ENCODE measurements around the gene SIRPA.

The SIRPA gene

DNA sequence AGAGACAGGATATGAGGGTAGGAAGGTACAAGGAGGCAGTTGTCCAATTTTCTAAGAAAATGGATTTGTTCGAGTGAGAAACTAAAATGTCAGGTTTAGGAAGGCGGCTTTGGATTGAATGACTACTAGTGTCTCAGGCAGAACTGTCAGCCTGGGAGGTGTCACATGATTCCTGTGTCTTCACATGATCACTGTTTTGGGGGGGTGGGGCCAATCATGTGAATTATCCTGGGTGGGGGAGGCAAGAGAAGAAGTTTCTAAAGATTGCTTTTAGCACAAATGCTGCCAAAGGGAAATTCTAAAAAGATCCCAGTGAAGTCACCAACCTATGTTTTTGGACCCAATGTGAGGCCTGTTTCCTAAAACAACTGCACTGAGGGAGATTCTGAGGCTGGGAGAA lies 2.3 kb downstream of the SIRPA start:
- Histone ChIP-seq H3K4me1 (peaks cover 6% of the 10 kb centered on the region; the same call in 1 of the 2 replicates), H3K4me3 (no peak overlapping the region), H3K9me3 (no peaks in the 10 kb centered on the region), H3K36me3 (replicated peaks) (no peaks in the 10 kb centered on the region), H3K27me3 (ENCODE audit: low read depth) (no peaks in the 10 kb centered on the region)
- in situ Hi-C loops (cut with MboI; ENCODE audit: low sequenced_read_pairs) = no loop called here
- no peak for DNase-seq (ENCODE audit: low spot score in 2 of 2)

DNA sequence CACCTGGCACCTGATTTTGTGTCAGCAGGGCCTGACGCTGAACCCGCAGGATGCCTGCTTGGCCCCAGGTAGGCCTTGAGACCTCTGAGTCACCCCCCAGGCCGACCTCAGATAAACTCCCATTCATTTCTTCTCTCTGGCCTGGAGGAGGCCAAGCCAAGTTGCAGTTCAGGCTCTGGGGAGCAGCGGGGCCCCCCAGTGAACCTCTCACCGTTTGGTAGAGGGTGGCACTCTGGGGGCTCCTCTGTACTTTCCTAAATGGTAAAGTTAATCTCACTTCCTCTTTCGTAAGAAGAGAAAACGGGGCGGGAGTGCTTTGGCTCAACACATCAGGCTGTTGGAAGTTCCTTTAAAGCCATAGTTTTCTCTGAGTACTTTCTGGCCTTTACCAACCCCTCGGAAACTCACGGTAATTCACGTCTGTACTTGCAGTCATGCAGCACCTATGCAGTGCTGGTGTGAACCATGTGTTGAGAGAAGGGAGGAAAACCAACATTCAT lies 2.8 kb downstream of the SIRPA start:
- H3K36me3 ChIP-seq (replicated peaks) = no peaks in the 10 kb centered on the region
- H3K27me3 ChIP-seq (ENCODE audit: low read depth) = no peaks in the 10 kb centered on the region

GRCh38 chr20:1898482-1899240 lies 3.5 kb downstream of the SIRPA start:
- in situ Hi-C loops (cut with MboI; ENCODE audit: low sequenced_read_pairs) = no loop called here
- H3K4me3 ChIP-seq = no peak overlapping the region

More for the DNA sequence above, 2.8 kb downstream of the SIRPA start:
- in situ Hi-C loops (cut with MboI; ENCODE audit: low sequenced_read_pairs) = no loop called here
- Histone ChIP-seq H3K4me3 (no peak overlapping the region), H3K9me3 (no peaks in the 10 kb centered on the region), H3K4me1 (peaks cover 5% of the 10 kb centered on the region; the same call in 1 of the 2 replicates)
- no peak for DNase-seq (ENCODE audit: low spot score in 2 of 2)

GRCh38 chr20:1899241-1899525 lies 4.0 kb downstream of the SIRPA start:
- no peaks in the 10 kb centered on the region; the same call in 1 of the 2 replicates for H3K4me1 ChIP-seq
- no peak overlapping the region for H3K4me3 ChIP-seq
- in situ Hi-C loops (cut with MboI; ENCODE audit: low sequenced_read_pairs) = no loop called here
- H3K36me3 ChIP-seq (replicated peaks) = no peaks in the 10 kb centered on the region
- no peak for DNase-seq (ENCODE audit: low spot score in 2 of 2)
- H3K9me3 ChIP-seq = no peaks in the 10 kb centered on the region
- no peaks in the 10 kb centered on the region for H3K27me3 ChIP-seq (ENCODE audit: low read depth)

More at GRCh38 chr20:1898482-1899240, 3.5 kb downstream of the SIRPA start:
- no peak for DNase-seq (ENCODE audit: low spot score in 2 of 2)
- Histone ChIP-seq H3K9me3 (no peaks in the 10 kb centered on the region), H3K27me3 (ENCODE audit: low read depth) (no peaks in the 10 kb centered on the region), H3K4me1 (no peaks in the 10 kb centered on the region; the same call in 1 of the 2 replicates), H3K36me3 (replicated peaks) (no peaks in the 10 kb centered on the region)

DNA sequence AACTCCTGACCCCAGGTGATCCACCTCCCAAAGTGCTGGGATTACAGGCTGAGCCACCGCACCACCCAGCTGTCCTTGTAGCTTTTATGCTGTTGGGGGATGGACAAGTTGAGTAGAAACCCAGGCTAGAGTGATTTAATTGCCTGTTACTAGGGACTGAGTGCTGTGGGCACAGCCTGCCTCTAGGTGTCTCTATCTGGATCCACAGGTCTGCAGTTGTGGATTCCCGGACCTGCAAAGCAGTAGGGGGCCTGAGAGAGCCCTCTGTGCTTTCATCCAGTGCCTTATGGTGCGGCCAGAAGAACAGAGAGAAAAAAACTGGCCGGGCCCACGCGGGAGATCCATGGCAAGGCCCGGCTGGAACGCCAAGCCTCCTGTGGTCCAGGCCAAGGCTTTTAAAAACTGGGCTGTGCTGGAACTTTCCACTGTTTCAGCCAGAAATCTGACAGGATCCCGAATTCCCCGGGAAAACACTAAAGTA lies 5.2 kb downstream of the SIRPA start:
- Histone ChIP-seq H3K4me1 (no peaks in the 10 kb centered on the region; the same call in 1 of the 2 replicates), H3K27me3 (ENCODE audit: low read depth) (no peaks in the 10 kb centered on the region), H3K36me3 (replicated peaks) (no peaks in the 10 kb centered on the region), H3K4me3 (no peak overlapping the region), H3K9me3 (no peaks in the 10 kb centered on the region)
- DNase-seq (ENCODE audit: low spot score in 2 of 2) = peak; percentile 78 to 82
- in situ Hi-C loops (cut with MboI; ENCODE audit: low sequenced_read_pairs) = no loop called here

DNA sequence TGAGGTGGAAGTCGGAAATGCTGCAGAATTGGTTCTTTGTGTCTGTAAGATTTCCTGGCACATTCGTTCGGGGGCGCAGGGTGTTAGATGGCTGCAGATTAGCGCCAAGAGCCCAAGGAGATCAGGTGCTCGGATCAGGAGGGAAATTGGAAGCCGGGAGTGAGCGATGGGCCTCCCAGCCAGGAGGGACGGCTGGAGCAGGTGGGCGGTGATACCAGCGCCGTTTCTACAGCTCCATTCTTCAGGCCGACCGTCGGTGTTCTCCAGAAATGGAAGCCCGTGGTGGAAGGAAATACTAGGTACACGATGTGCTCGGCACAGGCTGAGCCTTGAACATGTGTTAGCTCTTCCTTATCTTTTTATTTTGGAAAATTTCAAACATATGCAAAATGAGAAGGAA lies 6.5 kb downstream of the SIRPA start:
- Histone ChIP-seq H3K4me3 (no peak overlapping the region), H3K27me3 (ENCODE audit: low read depth) (no peaks in the 10 kb centered on the region), H3K36me3 (replicated peaks) (no peaks in the 10 kb centered on the region), H3K9me3 (no peaks in the 10 kb centered on the region), H3K4me1 (no peaks in the 10 kb centered on the region)
- no peak for DNase-seq (ENCODE audit: low spot score in 2 of 2)
- in situ Hi-C loops (cut with MboI; ENCODE audit: low sequenced_read_pairs) = no loop called here

GRCh38 chr20:1902188-1902587 lies 7.0 kb downstream of the SIRPA start:
- no peak for DNase-seq (ENCODE audit: low spot score in 2 of 2)
- Histone ChIP-seq H3K36me3 (replicated peaks) (no peaks in the 10 kb centered on the region), H3K9me3 (no peaks in the 10 kb centered on the region), H3K4me3 (no peak overlapping the region), H3K27me3 (ENCODE audit: low read depth) (no peaks in the 10 kb centered on the region), H3K4me1 (no peaks in the 10 kb centered on the region)
- in situ Hi-C loops (cut with MboI; ENCODE audit: low sequenced_read_pairs) = no loop called here

- Histone ChIP-seq H3K9me3 (no peaks in the 10 kb centered on the region), H3K27me3 (ENCODE audit: low read depth) (no peaks in the 10 kb centered on the region), H3K36me3 (replicated peaks) (no peaks in the 10 kb centered on the region), H3K4me3 (no peak overlapping the region), H3K4me1 (no peaks in the 10 kb centered on the region)
- in situ Hi-C loops (cut with MboI; ENCODE audit: low sequenced_read_pairs) = no loop called here
- DNase-seq (ENCODE audit: low spot score in 2 of 2) = no peak
These were observed 8.9 kb downstream of the SIRPA start for GRCh38 chr20:1904135-1904534.

GRCh38 chr20:1905009-1905408 lies 9.8 kb downstream of the SIRPA start:
- Histone ChIP-seq H3K27me3 (ENCODE audit: low read depth) (no peaks in the 10 kb centered on the region), H3K9me3 (no peaks in the 10 kb centered on the region), H3K4me1 (no peaks in the 10 kb centered on the region), H3K4me3 (no peak overlapping the region), H3K36me3 (replicated peaks) (no peaks in the 10 kb centered on the region)
- in situ Hi-C loops (cut with MboI; ENCODE audit: low sequenced_read_pairs) = no loop called here
- DNase-seq (ENCODE audit: low spot score in 2 of 2) = no peak

DNA sequence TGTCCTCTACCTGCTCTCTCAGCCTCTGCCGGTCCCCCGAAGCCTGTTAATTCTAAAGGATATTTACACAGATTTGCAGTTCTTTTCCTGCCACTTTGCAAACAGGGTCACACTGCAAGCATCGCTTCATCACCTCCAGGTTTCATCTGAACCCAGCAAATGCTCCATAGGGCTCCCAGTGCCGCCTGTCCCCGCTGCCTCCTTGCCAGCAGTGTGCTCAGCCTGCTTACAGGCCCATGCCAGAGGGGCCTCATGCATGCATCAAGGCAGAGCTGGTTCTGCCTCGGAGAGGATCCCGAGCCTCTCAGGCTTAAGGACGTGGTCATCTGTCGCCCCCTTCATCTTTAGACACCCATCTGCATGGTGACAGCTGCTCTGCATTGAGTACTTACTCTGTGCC lies 10.5 kb downstream of the SIRPA start:
- no peaks in the 10 kb centered on the region for H3K4me1 ChIP-seq
- H3K36me3 ChIP-seq (replicated peaks) = no peaks in the 10 kb centered on the region
- DNase-seq (ENCODE audit: low spot score in 2 of 2) = no peak
- H3K9me3 ChIP-seq = no peaks in the 10 kb centered on the region
- in situ Hi-C loops (cut with MboI; ENCODE audit: low sequenced_read_pairs) = no loop called here
- H3K27me3 ChIP-seq (ENCODE audit: low read depth) = no peaks in the 10 kb centered on the region
- H3K4me3 ChIP-seq = no peak overlapping the region

GRCh38 chr20:1906361-1907051 lies 11.3 kb downstream of the SIRPA start:
- Histone ChIP-seq H3K27me3 (ENCODE audit: low read depth) (no peaks in the 10 kb centered on the region), H3K9me3 (no peaks in the 10 kb centered on the region), H3K36me3 (replicated peaks) (no peaks in the 10 kb centered on the region), H3K4me1 (no peaks in the 10 kb centered on the region), H3K4me3 (no peak overlapping the region)
- no peak for DNase-seq (ENCODE audit: low spot score in 2 of 2)
- in situ Hi-C loops (cut with MboI; ENCODE audit: low sequenced_read_pairs) = no loop called here

GRCh38 chr20:1907586-1907985 lies 12.4 kb downstream of the SIRPA start:
- in situ Hi-C loops (cut with MboI; ENCODE audit: low sequenced_read_pairs) = no loop called here
- no peak for DNase-seq (ENCODE audit: low spot score in 2 of 2)
- Histone ChIP-seq H3K4me1 (no peaks in the 10 kb centered on the region), H3K36me3 (replicated peaks) (no peaks in the 10 kb centered on the region), H3K27me3 (ENCODE audit: low read depth) (no peaks in the 10 kb centered on the region), H3K9me3 (no peaks in the 10 kb centered on the region), H3K4me3 (no peak overlapping the region)

DNA sequence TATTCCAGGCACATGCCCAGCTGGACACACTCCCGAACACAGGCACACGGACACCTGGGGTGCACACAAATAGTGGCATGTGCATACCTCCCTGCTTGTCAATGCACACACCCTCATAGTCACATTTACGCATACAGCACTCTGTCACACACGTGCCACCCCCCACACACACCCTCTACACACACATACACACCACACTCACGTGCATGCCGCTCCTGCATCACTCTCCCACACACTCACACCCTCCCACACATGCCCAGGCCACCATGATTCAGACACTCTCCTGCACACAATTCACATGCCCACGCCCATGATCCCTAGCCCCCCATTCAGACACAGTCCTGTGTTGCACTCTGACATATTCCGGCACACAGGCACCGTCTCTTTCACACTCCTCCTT lies 13.0 kb downstream of the SIRPA start:
- Histone ChIP-seq H3K4me1 (no peaks in the 10 kb centered on the region), H3K4me3 (no peak overlapping the region), H3K9me3 (no peaks in the 10 kb centered on the region), H3K27me3 (ENCODE audit: low read depth) (no peaks in the 10 kb centered on the region), H3K36me3 (replicated peaks) (no peaks in the 10 kb centered on the region)
- in situ Hi-C loops (cut with MboI; ENCODE audit: low sequenced_read_pairs) = no loop called here
- DNase-seq (ENCODE audit: low spot score in 2 of 2) = no peak

GRCh38 chr20:1909097-1909496 lies 13.9 kb downstream of the SIRPA start:
- no peaks in the 10 kb centered on the region for H3K27me3 ChIP-seq (ENCODE audit: low read depth)
- no peaks in the 10 kb centered on the region for H3K9me3 ChIP-seq
- in situ Hi-C loops (cut with MboI; ENCODE audit: low sequenced_read_pairs) = no loop called here
- no peak for DNase-seq (ENCODE audit: low spot score in 2 of 2)
- H3K4me1 ChIP-seq = no peaks in the 10 kb centered on the region
- no peaks in the 10 kb centered on the region for H3K36me3 ChIP-seq (replicated peaks)
- no peak overlapping the region for H3K4me3 ChIP-seq

Measured in HAP-1 (cell line).